Activated T-cell treated with anti-CD3 and anti-CD28 coated beads for 1 hour (primary cell): ENCODE results near the gene KCNA10.
"Not testable (repeated sequence)": the region's sequence is repeated elsewhere in the genome, so short reads cannot be mapped to it uniquely, and the experiment has no call there.

ENCODE experiments used
- DNase-seq: peaks from one replicate; pipeline ENCODE4 v3.0.0-alpha.2; 2020; ENCODE audit warnings: low read depth

KCNA10 gene

DNA sequence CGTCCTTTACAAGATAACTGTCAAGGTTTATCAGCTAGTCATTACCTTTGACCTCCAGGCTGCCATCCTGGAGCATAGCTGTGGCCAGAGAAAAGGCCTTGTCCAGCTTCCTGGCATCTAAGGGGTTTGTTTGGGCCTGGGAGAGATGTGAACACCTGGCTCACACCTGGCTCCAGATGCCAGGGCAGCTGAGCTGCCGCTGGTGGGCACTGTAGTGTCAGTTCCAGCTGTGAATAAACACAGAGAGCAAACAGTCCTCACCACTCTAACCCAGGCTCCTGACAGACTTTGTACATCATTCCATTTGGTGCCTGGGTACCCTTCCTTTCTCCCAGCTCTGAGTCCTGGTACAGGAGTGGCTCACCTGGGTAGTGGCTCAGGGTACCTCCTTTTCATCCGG, 14.3 kb upstream of the KCNA10 start:
- DNase-seq, result no peak

DNA sequence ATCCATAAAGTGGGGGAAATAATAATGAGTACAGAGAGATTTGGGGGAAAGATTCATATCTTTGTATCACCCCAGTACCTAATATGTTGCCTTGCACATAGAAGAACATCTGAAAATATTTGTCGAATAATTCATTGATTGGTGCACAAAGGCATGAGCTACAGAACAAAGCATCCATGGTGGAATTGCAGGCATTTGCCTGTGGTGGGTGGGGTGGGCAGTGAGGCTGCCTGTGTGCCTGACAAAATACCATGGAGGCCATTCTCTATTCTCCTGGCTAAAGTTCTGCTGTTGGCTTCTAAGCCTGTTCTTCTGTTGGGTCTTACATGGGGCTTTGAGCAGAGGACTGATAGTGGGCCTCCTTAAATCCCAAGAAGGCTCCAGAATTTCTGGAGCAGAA, 10.0 kb upstream of the KCNA10 start:
- DNase-seq, result no peak

DNA sequence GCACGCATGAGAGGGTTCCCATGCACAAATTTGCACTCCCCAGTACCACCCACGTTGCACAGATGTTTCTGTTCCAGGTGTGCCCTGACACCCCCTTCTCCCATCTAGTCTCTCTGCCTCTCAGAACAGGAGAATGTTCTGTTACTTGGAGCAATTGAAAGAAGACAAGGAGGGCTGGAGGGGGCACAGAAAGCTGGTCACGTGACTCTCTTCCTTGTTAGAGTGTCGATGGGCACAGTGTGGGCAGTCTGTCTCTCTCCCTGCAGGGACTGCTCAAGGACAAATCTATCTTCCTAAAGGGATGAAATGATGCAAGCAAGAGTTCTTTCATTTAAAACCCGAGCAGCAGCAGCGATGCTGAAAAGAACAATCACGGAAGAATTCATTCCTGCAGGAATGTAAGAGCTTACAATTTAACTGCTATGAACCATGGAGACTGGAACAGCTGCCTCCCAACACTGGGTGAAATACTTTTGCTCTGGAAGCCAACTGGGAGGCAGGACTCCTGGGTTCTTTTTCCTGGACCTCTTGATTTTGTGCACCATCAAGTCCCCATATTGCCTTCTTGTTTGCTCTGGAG, 7.3 kb upstream of the KCNA10 start:
- no peak for DNase-seq

DNA sequence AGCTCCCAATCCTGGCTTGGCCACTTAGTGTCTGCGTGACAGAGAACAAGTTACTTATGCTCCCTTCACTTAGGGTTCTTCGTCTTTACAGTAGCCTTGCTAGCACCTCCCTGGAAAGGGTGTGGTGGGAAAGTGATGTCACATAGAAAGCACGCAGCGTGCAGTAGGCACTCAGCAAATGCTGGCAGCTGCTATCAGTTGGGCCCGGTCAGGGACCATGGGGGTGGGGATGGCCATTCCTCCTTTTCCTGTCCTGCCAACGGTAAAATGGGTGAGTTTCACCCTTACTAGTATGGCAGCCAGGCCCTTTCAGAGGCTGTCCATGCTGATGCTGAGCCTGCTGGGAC, 6.2 kb upstream of the KCNA10 start:
- DNase-seq, result no peak

DNA sequence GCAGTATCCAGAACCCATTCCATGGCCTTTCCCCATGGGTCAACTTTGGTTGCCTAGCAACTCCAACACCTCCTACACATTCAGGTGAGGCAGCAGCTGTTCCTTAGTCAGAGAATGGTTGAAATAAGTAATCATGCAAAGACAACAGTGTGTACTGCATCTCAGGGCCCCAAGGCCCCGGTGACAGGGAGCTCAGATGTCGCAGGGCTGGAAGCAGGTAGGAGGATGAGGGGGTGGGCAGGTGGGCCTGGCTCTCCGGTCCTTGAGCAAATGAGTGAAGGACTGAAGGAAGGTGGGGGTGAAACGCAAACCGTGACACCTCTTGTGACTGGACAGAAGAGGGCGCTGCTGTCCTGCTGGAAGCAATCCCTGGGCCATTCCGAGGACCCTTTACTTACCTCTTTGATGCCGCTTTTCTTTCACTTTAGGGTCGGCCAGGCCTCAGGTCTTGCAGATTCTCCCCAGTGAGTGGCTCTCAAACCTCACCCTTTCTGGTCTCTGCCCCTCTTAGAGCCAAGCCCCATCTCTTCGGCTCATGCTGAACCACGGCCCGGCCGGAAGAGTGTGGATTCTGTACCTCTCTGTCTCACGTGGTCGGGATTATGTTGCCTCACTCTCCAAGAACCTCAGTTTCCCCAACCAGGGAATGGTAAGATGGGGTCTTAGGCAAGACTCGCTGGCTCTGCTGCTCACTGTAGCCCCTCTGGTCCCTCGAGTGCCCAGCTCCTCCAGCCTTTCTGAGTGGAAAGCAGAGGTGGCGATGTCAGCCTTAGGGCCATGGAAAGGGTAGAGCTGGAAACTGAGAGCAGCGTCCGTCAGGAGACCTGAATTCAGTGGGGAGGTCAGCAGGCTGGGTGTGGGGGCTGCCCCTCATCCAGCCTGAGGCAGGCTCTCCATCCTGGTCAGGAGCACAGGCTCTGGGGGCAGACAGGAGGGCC, 5.6 kb upstream of the KCNA10 start:
- DNase-seq, result peak; percentile 20

DNA sequence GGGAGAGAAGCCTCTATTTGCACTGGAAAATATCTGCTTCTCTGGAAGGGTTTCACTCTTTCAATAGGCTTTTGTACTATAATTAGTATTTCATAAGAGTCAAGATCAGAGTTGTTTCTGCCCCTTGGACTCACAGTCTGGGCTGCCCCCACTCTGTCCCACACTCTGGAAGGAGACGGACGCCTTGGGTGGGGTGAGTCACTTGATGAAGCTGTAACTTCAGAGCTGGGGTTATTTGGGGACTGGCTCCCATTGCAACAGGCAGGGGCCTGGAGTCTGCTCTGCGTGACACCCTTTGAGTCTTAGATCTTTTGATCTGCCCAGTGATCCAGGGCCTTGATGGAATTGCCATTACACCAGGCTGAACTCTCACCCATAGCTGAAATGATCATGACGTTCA, 4.0 kb upstream of the KCNA10 start:
- no peak for DNase-seq

DNA sequence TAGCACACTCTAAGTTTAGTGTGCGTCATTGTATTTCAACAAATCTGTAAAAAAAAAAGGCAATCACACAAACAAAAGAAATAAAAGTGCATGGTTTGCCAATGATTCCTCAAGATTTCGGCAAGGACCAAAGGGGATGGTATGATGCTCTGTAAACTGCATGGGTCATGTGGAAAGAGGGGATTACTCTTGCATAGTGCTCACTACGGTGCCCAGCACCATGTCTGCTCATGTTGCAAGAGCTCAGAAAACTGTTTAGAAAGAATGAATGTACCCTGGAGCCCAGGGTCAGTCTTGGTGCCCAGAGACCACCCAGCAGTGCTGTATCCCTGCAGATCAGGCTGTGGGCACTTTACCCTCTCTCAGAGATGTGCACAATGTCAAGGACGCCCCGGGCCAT, 3.6 kb upstream of the KCNA10 start:
- no peak for DNase-seq

DNA sequence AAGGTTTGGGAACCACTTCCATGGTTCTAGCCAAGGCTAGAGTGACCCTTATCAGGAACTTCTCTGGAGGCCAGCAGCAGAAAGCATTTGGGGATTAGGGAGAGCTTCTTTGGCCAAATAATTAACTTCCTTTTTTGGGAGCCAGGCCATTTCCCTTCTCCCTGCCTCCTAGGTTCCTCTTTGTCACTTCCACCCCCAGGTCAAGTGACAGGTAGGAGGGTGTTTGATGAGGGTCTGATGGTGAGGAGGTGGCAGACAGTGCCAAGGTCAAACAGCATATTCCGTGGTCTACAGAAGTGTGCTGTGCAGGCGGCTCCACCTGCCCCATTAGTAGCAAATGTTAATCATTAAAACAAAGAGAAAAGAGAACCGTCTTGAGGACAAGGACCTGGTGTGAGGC, 1.9 kb upstream of the KCNA10 start:
- DNase-seq, result no peak

DNA sequence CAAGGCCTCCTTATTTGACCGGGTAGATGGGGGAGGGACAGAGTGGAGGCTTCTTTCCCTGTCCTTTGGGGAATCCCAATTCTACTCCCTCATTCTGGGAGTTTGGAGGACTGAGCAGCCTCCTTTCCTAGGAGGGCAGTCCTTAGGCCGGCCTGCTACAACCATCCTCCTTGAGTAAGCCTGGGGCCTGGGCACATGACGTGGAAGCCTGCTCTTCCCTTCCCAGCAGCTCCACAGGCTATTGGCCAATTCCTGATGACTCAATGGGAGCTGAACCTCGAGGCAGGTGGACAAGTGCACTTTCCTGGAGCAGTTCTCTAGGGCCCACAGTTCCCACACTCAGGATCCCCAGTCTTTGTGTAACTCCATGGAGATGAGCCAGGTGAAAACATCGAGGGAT, 3.1 kb downstream of the KCNA10 start:
- DNase-seq, result no peak

DNA sequence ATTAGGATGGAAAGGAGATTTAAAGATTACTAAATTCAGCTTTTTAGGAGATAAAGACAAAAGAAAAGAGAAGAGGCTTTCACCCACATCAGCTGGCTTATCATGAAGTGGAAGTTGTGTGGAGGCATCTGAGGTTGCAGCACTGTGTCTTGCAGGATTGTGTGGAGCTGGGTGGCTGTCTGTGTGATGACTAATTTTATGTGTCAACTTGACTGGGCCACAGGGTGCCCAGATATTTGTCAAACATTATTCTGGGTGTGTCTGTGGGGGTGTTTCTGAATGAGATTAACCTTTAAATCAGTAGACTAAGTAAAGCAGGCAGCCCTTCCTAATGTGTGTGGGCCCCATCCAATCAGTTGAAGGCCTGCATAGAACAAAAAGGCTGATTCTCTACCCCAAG, 3.9 kb downstream of the KCNA10 start:
- no peak for DNase-seq

DNA sequence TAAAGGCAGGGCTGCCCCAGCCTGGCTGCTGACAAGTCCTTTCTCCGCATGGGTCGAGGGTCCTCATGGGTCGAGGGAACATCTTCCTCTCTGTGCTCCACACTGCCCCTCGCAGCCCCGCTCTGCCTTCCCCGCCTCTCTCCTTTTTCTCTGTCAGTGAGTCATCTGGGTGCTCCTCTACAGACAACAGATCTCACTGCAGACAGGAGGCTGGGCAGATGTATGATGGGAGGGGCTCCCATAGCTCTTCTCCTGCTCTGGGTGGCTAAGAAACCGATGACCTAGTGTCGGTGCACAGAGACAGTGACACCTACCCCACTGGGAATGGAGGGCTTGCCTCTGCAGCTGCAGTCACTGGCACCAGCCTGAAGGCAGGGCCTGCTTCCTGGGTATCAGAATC, 5.5 kb downstream of the KCNA10 start:
- DNase-seq, result no peak

DNA sequence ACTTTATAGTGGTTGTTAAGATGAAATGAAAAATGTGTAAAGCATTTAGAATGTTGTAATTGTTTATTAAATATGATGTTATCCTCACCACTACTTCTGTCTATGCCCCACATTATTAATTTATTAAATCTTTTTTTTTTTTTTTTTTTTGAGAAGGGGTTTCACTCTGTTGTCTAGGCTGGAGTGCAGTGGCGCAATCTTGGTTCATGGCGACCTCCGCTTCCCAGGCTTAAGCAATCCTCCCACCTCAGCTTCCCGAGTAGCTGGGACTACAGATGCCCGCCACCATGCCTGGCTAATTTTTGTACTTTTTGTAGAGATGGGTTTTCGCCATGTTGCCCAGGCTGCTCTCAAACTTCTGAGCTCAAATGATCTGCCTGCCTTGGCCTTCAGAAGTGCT, 7.5 kb downstream of the KCNA10 start:
- DNase-seq, result no peak

DNA sequence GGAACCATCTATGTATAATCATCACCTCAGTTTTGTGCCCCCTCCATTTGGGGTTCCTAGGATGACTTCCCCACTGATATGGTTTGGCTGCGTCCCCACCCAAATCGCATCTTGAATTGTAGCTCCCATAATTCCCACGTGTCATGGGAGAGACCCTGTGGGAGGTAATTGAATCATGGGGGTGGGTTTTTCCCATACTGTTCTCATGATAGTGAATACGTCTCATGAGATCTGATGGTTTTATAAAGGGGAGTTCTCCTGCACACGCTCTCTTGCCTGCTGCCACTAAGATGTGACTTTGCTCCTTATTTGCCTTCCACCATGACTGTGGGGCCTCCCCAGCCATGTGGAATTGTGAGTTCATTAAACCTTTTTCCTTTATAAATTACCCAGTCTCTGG, 8.1 kb downstream of the KCNA10 start:
- not testable (repeated sequence) for DNase-seq

DNA sequence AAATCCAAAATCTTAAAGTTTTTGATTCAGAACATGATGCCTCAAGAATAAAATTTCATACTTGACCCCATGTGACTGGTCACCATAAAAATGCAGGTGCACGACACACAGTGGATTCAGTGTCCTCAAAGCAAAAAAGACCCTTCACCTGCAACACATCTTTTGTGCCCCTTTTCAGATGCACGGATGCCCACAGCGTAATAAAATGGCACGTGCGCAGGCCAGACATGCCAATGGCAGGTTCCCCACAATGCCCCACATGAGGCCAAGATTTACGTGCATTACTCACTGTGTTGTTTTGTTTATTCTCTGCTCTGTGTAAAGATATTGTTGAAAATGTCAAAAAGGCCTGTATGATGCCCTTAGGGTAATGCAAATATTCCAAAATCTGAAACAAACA, 9.3 kb downstream of the KCNA10 start:
- DNase-seq, result no peak

DNA sequence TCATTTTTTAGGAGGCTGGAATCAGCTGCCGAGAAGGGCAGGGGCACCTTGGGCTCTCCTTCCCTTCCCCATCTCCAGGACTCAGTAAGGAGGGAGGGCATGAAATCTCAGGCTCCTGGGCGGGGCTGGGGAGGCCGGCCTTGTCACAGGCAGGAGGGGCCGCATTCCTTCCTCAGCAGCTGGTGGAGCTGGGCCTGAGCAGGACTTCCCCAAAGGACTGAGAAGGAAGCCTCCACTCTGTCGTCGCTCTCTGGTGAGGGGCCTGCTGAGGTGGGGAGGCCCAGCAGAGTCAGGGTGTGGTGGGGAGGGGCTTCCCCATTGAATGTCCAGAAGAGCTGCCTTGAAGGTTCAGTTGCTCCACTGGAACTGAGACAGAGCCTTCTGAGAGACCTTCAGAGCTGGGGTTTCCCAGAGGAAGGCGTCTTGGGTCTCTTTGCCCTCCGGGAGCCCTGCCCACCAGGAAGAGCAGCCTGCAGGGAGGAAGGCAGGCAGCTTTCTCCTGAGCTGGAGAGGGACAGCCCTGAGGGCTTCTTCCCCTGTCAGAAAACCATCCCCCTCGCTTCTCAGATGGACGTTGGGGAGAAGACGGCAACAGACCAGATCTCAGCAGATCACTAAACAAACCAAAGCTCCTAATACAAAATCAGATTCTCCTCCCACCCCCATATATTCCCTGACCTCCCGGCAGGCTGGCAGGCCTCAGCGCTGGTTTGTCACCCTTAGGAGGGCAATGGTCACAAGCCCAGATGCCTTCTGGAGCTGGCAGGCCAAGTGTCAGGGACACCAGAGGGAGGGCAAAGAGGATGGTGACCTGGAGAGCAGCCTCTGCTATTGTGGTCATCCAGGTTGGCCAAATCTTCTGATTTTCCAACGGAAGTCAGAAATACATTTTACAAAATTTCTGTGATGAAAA, 10.7 kb downstream of the KCNA10 start:
- DNase-seq, result no peak

DNA sequence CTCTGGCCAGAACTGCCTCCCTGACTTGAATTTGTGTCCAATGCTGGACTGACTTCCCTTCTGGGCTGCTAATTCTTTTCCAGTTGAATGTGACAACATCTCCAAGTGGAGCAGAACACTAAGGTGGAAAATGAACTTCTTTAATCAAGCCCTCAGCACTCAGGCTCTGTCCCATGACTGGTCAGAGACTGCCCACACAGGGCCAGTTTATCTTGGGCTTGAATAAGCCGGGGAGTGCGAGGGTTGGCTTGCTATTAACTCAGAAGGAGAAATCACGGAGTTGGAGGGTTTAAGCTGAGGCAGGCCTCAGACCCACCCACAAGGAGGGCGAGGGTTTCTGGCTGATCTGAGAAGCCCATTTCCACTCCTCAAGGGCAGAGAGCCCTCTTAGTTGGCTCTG, 12.4 kb downstream of the KCNA10 start:
- no peak for DNase-seq

DNA sequence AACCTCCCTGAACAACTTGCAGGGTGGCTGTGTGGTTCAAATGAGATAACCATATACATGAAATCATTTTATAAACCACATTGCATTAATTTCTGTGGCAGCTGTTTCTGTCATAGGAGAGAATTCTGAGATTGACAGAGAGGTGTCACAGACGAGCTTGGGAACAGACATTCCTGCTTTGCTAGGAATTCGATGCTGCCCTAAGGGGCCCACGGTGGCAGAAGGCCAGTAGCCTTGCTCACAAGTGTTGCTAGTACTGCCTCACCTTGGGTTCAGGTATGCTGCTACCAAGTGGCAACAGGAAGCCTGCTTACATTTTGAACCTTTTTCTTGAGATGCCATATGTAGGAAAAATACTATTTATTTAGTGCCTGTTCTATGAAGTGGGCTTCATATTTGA, 13.4 kb downstream of the KCNA10 start:
- no peak for DNase-seq

DNA sequence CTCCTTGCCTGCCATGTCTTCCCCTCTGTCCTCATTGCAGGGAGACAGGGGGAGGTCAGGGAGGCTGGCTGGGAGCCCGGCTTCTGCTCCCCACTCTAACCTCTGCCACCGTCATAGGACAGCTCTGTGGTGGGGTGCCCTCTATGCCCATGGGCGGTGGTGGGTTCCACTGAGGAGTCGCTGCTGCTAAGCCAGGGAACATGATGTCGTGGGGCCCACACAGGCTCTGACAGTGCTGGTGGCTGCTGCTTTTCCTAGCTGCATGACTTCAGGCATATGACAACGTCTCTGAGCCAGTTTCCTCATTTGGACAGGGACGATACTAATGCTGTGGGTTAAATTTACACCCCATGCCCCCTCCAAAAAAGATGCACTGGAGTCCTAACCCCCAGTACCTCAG, 14.7 kb downstream of the KCNA10 start:
- DNase-seq, result no peak

DNA sequence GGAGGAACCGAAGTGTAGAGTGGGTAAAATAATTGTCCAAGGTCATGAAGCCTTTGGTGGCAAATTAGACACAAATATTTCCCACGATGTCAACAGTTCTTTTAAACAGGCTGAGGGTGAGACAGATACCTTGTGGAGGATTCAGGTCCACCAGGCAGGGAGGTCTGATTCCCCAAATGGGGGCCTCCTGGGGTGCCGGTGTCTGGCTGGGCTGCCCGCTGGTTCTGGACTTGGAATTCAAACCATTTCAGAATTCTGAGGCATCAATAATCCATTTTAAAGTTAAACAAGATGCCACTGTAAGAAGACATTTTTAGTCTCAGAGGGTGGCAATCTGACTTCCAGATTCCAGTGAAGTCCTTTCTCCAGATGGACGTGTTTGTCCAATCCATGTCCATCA, 15.5 kb downstream of the KCNA10 start:
- DNase-seq, result no peak

DNA sequence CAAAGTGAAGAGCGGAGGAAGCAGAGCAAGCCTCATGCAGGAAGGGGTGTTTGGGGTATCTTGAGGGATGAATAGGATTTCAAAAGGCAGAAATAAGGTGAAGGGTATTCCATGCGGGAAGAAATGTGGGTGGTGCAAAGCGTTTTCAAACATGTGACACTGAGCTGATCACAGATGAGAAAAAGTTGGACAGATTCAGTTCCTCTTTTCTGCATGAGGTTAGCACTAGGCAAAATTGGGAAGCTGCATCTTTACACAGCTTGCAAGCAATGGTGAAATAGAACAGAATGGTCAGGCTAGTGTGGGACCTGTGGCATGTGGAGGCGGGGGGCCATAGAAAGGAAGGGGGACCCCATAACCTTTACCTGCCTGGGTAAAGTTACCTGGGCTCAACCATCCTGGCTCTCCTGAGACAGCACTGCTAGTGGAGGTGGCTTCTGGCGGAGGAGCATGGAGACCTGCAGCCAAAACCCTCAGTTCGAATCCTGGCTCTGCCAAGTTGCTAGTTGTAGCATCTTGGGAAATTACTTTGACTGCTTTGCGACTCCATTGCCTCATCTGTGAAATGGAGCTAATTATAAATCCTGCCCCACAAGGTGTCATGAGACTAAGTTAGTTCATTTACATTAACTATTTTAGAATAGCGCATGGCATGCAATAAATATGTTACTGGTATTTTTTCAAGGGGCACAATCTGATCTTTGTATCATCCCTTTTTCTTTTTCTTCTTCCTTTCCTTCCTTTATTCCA, 16.4 kb downstream of the KCNA10 start:
- DNase-seq, result no peak

DNA sequence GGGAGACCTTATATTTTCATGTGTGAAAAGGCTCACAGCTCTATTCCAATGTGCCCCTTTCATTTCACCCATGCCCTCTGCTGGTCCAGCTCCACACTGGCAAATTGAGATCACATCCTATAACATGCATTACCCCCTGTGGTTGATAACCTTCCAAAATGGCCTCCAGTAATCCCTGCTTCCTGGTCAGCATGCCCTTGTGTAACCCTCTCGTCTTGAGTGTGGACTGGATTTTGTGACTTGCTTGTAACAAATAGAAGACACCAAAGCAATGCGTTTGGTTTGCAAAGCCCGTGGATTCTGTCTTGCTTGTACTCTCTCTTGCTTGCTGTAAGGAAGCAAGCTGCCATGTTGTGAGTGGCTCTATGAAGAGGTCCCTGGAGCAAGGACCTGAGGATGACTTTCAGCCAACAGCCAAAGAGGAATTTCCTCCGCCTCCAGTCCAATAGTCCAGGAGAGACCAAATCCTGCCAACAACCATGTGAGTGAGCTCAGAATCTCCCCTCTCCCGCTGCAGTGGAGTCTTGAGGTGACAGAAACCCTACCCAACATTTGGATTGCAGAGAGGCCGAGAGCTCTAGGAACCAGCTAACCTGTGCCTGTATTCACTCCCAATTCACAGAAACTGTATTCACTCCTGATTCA, 17.4 kb downstream of the KCNA10 start:
- no peak for DNase-seq

DNA sequence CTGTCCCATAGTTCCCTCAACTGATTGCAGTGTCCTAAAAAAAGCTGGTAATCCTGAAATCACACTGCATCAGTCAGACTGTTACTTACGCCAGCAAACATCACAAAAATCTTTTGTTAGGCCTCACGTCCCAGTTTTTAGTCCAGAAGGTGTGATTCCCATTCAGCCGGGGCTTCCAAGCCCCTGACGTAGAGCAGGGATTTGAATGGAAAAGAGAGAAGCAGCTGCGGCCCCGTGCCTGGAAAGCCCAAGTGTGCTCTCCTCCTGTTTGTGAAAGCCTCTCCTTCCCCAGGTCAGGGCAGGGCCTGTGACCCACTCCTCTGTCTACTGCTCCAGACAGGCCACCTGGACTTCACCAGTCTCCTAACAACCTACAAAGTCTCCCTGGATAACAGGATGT, 20.7 kb downstream of the KCNA10 start:
- no peak for DNase-seq
